Measurements from ENCODE around the gene STXBP6. TPM values are rescaled to one million over a fixed set of nuclear protein-coding genes. Genes with fewer than 3 reads are reported as not detected.

STXBP6 gene
- total and polyA plus RNA-seq, 2 experiments from 2014 or later = 19.7 to 29.0 TPM

- peak; percentile 95 for TF ChIP-seq ZNF462 (CRISPR knock-in tag; IDR thresholded peaks at IDR 0.05)
- TF ChIP-seq EZH2phosphoT487 (IDR thresholded peaks at IDR 0.05; ENCODE audit: unreplicated experiment) = no peak
- no peak for TF ChIP-seq NANOG (IDR thresholded peaks at IDR 0.05; ENCODE audit: borderline replicate concordance)
These were observed 106.9 kb downstream of the STXBP6 start (continued) for GRCh38 chr14:24943024-24943423.

- peak overlapping the region; percentile 64 for H3K4me2 ChIP-seq
- TF ChIP-seq CTCF (conservative IDR thresholded peaks at IDR 0.05; ENCODE audit: low read depth in 2 of 2) (no peak), NANOG (IDR thresholded peaks at IDR 0.05; ENCODE audit: borderline replicate concordance) (no peak), ZNF462 (CRISPR knock-in tag; IDR thresholded peaks at IDR 0.05) (no peak), STAT1 (IDR thresholded peaks at IDR 0.05; ENCODE audit: unreplicated experiment) (no peak), ZNF114 (CRISPR knock-in tag; IDR thresholded peaks at IDR 0.05) (no peak)
These were observed 108.2 kb downstream of the STXBP6 start for GRCh38 chr14:24941719-24942118.

More at GRCh38 chr14:24941719-24942118, 108.2 kb downstream of the STXBP6 start:
- H2AFZ ChIP-seq = no peak overlapping the region
- peak overlapping the region; percentile 8; the same call in 1 of the 3 replicates for H3K4me3 Mint-ChIP-seq
- H3F3A ChIP-seq (replicated peaks; ENCODE audit: low read depth) = no peaks in the 10 kb centered on the region
- peaks cover 30% of the 10 kb centered on the region for H3K4me1 ChIP-seq (ENCODE audit: insufficient read depth)
- H3K27me3 Mint-ChIP-seq (ENCODE audit: insufficient read depth, low read depth, poor library complexity) = peaks cover 5% of the 10 kb centered on the region
- DNase-seq (ENCODE audit: low spot score) (peak; percentile 33), ATAC-seq (peak; percentile 38)
- peak overlapping the region; percentile 89 for H3K27ac ChIP-seq (ENCODE audit: low read depth)
- peaks cover 41% of the 10 kb centered on the region for H3K4me1 Mint-ChIP-seq
- no peaks in the 10 kb centered on the region for H3K27me3 ChIP-seq (ENCODE audit: insufficient read depth)
- H3K9me3 Mint-ChIP-seq = no peaks in the 10 kb centered on the region
- peaks cover 4% of the 10 kb centered on the region; the same call in 1 of the 2 replicates for H3K9me2 ChIP-seq (ENCODE audit: insufficient read depth)
- H3K27ac Mint-ChIP-seq = peak overlapping the region; percentile 93
- no peaks in the 10 kb centered on the region for H4K20me1 ChIP-seq (replicated peaks; ENCODE audit: insufficient read depth)
- no peak overlapping the region for H3K4me3 ChIP-seq
- H3K36me3 ChIP-seq (ENCODE audit: insufficient read depth) = no peaks in the 10 kb centered on the region
- no peaks in the 10 kb centered on the region for H3K36me3 Mint-ChIP-seq (ENCODE audit: low read depth)
- H3K79me2 ChIP-seq (replicated peaks; ENCODE audit: insufficient read depth) = 0 out of 2 replicates have a peak, but pooled peaks cover 3% of the 10 kb centered on the region

Measured in GM23338 (cell line).